Brain pericyte (primary cell): ENCODE data around the gene DOCK2.
A peak's percentile ranks its signal among the peaks of the same experiment; 100 is the strongest.
"Not testable (repeated sequence)": the region's sequence is repeated elsewhere in the genome, so short reads cannot be mapped to it uniquely, and the experiment has no call there.

Experiments used
- DNase-seq: peaks from one replicate; pipeline ENCODE4 v3.0.0-alpha.2; 2012; ENCODE audit warnings: low read depth, low spot score

The DOCK2 gene

GRCh38 chr5:170087168-170087817, 450.2 kb downstream of the DOCK2 start:
- DNase-seq = no peak

GRCh38 chr5:170092455-170093101, 455.5 kb downstream of the DOCK2 start:
- DNase-seq = no peak

DNA sequence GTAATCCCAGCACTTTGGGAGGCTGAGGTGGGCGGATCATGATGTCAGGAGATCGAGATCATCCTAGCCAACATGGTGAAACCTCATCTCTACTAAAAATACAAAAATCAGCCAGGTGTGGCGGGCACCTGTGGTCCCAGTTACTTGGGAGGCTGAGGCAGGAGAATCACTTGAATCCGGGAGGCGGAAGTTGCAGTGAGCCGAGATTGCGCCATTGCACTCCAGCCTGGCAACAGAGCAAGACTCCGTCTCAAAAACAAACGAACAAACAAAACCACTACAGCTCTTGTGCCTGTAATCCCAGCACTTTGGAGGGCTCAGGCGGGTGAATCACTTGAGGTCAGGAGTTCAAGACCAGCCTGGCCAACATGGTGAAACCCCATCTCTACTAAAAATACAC, 457.3 kb downstream of the DOCK2 start:
- not testable (repeated sequence) for DNase-seq

DNA sequence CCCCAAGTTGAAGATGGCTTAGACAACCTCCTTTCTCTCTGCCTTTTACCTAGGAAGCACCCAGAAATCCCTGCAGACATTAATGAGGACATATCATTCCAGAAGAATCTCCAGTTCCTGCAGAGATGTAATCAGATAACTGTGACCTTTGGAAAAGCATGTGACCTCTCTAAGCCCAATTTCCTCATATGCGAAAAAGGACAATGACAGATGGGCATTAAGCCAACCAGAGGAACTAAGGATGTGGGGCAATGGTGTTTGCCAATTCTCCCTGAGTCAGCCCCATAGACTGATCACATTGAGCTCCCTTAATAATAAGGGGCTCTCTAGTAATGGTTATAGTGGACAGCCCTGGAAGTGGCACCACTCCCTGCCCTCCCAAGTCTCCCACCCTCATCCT, 458.6 kb downstream of the DOCK2 start:
- DNase-seq = no peak

DNA sequence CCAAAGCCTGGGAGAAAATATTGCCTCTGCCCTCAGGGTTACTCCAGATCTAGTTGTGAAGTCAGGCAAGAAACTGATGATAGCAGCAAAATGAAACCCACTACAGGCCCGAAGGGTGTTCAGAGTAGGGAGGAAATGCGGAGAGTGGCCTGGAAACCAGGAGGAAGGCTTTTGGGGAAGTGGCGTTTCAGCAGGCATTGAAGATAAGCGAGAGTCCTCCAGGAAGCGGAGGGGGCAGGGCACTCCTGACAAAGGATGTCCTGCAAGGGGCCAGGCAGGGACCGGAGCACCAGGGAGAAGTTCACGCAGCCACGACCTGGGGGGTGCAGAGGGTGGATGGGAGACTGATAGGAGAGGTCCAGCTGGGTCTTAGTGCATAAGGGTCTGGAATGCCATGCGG, 460.9 kb downstream of the DOCK2 start:
- DNase-seq = no peak

DNA sequence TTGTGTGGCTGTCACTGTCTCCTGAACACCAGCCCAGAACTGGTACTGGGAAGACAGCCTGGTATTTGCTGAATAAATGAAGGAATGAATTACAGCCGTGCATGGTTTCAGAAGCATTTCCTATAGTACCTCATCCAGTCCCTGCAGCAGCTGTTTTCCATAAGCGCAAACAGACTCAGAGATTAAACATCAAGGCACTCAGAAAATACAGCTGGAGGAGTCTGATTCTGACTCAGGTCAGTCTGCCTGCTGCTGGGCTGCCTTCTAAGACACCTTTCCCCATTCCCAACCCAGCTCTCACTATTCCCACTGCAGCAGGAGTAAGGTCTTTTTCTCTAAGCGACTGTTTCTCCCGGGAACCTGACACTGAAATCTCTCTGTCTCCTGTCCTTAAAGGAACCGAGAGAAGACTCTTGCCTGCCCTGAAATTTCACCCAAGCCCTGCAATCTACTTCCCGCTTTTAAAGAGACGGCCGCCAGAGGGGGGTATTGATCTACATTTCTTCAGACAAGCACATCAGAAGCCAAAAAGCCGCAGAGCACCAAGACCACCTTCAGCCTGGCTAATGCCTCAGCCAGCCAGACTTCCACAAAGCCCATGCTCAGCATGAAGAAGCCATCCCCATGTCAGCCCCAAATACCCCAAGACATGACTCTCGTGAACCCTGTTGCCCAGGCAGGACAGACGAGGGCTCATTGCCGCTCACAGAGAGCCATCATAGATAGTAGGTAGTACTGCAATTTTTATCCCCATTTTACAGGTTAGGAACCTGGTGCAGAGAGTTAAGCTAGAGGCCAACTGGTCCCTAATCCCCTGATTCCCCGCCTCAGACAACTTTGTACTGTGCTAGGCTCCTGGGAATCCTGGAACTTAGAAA, 463.2 kb downstream of the DOCK2 start:
- peak; percentile 16 for DNase-seq

DNA sequence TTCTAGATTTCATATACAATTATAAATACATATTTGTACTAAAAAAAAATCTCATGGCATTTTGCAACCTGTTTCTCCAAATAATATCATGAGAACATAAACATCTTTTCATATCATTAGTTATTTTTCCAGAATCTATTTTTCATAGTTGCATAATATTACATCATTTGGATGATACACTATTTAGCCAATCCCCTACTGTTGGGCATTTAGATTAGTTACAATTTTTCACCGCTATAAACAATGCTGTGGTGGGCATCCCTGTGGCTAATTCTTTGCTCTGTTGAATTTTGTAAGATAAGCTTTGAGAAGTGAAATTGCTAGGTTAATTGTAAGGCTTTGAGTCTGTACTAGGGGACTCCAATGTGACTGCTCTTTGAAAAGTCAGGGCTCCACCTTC, 466.4 kb downstream of the DOCK2 start:
- DNase-seq = no peak

DNA sequence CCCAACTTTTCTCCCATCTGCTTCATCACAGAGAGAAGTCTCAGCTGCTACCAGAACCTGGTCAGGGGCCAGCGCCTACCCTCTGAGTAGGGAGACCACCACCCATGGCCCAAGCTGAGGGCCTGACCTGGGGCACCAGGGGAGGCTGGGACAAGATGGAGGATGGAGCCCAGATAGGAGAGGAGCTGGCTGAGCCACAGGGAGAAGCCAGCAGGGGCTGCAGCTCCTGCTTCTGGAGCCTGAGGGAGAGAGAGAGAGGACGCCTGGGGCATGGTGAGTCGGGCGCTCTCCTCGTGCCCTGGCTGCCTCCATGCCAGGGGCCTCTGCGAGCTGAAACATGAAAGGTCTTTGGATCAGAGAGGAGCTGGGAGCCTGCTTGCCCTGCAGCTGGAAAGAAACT, 467.2 kb downstream of the DOCK2 start:
- DNase-seq = no peak

GRCh38 chr5:170104710-170105109, 467.6 kb downstream of the DOCK2 start:
- no peak for DNase-seq

DNA sequence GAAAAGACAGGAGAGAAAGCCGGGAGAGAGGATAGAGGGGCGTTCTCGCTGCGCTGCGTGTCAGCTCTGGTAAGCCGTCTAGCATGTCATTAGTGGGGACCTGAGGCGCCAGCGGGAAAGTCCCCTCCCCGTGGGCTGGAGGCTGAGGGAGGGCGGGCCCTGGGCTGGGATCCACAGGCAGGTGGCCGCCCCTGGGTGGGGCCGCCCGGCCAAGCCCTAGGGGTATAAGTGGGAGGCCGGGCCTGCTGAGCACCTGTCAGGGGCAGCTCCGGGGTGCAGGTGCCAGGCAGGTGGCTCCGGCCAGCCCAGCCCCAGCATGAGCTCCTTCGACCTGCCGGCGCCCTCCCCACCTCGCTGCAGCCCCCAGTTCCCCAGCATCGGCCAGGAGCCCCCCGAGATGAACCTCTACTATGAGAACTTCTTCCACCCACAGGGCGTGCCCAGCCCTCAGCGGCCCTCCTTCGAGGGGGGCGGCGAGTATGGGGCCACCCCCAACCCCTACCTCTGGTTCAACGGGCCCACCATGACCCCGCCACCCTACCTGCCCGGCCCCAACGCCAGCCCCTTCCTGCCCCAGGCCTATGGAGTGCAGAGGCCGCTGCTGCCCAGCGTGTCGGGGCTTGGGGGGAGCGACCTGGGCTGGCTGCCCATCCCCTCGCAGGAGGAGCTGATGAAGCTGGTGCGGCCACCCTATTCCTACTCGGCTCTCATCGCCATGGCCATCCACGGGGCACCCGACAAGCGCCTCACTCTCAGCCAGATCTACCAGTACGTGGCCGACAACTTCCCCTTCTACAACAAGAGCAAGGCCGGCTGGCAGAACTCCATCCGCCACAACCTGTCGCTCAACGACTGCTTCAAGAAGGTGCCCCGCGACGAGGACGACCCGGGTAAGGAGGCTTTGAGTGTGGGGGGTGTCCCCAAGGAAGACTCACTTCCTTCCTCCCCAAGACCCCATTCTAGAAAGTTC, 468.9 kb downstream of the DOCK2 start, which contains the start of gene FOXI1:
Gene FOXI1 (plus strand): TSS at position 256 of the 970 bp plus-strand sequence. CDS start 61 bp downstream, at position 317.
- DNase-seq = no peak

- no peak for DNase-seq
Observed at GRCh38 chr5:170107674-170108073, 470.6 kb downstream of the DOCK2 start.

DNA sequence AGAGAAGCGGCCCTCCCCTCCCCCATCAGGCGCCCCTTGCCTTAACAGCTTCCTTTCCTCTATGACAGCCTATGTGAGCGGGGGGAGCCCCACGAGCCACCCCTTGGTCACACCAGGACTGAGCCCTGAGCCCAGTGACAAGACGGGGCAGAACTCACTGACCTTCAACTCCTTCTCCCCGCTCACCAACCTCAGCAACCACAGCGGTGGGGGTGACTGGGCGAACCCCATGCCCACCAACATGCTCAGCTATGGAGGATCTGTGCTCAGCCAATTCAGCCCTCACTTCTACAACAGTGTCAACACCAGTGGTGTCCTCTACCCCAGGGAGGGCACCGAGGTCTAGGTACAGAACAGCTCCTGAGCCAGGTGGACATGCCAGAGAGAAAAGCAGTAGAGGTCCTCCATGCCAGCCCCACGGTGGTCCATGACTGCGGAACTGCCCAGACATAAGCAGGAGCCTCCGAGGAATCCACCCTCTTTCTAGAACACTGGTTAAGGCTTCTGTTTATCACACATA, 471.3 kb downstream of the DOCK2 start:
- DNase-seq = no peak

DNA sequence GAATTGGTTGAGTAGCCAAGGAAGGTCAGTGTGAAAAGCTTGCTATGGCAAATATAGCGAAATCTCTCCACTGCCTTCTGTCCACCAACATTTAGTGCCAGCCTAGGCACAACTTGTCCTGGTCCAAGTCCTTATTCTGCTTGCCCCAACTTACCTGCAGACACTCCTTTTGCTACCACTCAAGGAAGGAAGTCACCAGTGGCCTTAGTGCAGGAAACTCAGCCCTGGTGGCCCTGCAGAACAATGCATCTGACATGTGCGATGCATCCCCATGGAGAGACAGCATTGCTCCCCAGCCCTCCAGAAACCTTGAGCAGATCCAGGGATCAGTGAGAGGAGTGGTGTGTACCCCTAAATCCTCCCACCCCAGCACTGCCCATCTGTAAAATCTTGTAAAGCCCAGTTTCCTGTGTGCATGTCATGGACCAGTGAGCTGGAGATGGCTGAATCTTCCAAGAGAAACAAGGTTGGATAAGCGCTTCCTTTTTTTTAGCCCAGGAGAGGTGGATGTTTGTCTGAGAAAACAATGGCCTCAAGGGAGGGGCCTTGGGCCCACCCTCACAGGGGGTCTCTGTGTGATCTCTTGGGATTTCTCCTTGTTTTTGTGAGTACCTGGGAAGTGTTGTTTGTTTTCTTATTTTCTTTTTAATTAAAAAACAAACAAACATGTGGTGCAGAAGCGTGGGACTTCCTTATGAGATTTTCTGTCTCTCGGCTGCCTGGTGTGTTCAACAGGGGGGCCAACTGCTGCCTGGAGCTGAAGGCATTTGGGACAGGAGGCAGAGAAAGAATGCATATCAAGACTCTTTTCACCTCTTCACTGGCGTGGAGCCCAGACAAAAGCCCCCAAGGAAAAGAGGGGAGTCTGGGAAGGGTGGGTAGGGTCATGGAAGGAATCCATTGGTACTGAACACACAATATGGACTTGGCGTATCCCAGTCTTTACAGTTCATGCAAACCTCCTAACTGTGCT, 472.3 kb downstream of the DOCK2 start:
- DNase-seq = no peak

GRCh38 chr5:170110403-170111087, 473.5 kb downstream of the DOCK2 start:
- no peak for DNase-seq

GRCh38 chr5:170111088-170111785, 474.2 kb downstream of the DOCK2 start:
- no peak for DNase-seq

GRCh38 chr5:170112876-170113521, 475.9 kb downstream of the DOCK2 start:
- no peak for DNase-seq

- DNase-seq = no peak
Observed at GRCh38 chr5:170113522-170113900, 476.4 kb downstream of the DOCK2 start.

- no peak for DNase-seq
Observed at GRCh38 chr5:170114271-170114670, 477.2 kb downstream of the DOCK2 start.
